Measurements from ENCODE around the gene CCL17.

- TF ChIP-seq REST (IDR thresholded peaks at IDR 0.05), result no peak
- TF ChIP-seq CTCF (IDR thresholded peaks at IDR 0.05; ENCODE audit: low read depth, low read length, missing input control), result no peak
- TF ChIP-seq NR2F2 (IDR thresholded peaks at IDR 0.05), result no peak
- TF ChIP-seq YY1 (IDR thresholded peaks at IDR 0.05), result no peak
- TF ChIP-seq HNF4G (IDR thresholded peaks at IDR 0.05), result no peak
- no peak for TF ChIP-seq RAD21 (IDR thresholded peaks at IDR 0.05)
Observed at GRCh38 chr16:57391300-57391699, 13.3 kb upstream of the CCL17 start.
